Central memory CD8-positive, alpha-beta T cell (primary cell): ENCODE measurements around the gene COX14.

Experiments
- ATAC-seq: fragments of 150-1000 bp; cut with Tn5 transposase; replicated peaks from 2 replicates; pipeline ENCODE4 v1.10.0; 2022; ENCODE audit warnings: mild to moderate bottlenecking, moderate FRiP score, moderate number of reproducible peaks; ENCODE audit not compliant: poor library complexity, severe bottlenecking; ENCODE audit errors: extremely low read depth
- DNase-seq, 2 donors: peaks; one replicate each; pipeline ENCODE4 v3.0.0; 2021; ENCODE audit warnings: low spot score in 2 of 2
- H3K27ac Mint-ChIP-seq: one replicate; pipeline ENCODE4 v1.8.0; 2022; ENCODE audit warnings: low read depth, mild to moderate bottlenecking, moderate library complexity, mixed read lengths
- H3K27me3 Mint-ChIP-seq: one replicate; pipeline ENCODE4 v1.8.0; 2022; ENCODE audit warnings: mixed read lengths
- H3K36me3 Mint-ChIP-seq: one replicate; pipeline ENCODE4 v1.8.0; 2022; ENCODE audit warnings: mild to moderate bottlenecking, moderate library complexity, mixed read lengths; ENCODE audit not compliant: insufficient read depth
- H3K4me1 Mint-ChIP-seq: one replicate; pipeline ENCODE4 v1.8.0; 2022; ENCODE audit warnings: mixed read lengths
- H3K4me3 Mint-ChIP-seq: one replicate; pipeline ENCODE4 v1.8.0; 2022; ENCODE audit warnings: mild to moderate bottlenecking, moderate library complexity, mixed read lengths
- H3K9me3 Mint-ChIP-seq: one replicate; pipeline ENCODE4 v1.8.0; 2022; ENCODE audit warnings: mixed read lengths

COX14 gene

GRCh38 chr12:50088577-50089335 lies 23.3 kb upstream of the COX14 start:
- Mint-ChIP-seq H3K27ac (peak overlapping the region; percentile 11), H3K36me3 (peaks cover 54% of the 10 kb centered on the region), H3K9me3 (no peaks in the 10 kb centered on the region), H3K4me1 (peaks cover 31% of the 10 kb centered on the region), H3K27me3 (no peaks in the 10 kb centered on the region), H3K4me3 (no peak overlapping the region)
- ATAC-seq = no peak
- DNase-seq = peak; percentile 35 to 37

DNA sequence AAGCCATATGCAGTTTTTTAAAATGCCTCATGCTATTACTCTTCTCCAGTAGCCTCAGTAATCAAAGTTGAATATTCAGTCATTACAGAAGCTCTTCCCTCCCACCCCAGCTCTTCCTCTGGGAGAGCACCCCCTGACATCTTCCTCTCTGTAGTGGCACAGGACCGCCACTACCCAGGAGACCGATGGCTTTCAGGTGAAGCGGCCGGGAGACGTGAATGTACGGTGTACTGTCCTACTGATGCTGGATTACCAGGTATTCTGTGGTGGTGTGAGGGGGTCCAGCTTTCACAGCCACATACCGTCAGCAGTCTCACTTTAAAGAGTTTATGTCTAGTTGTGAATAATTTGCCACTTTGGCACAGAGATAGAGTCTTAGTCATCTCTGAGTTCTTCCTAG lies 22.3 kb upstream of the COX14 start:
- peaks cover 62% of the 10 kb centered on the region for H3K36me3 Mint-ChIP-seq

GRCh38 chr12:50090391-50090790 lies 21.6 kb upstream of the COX14 start:
- H3K27me3 Mint-ChIP-seq = no peaks in the 10 kb centered on the region
- no peak overlapping the region for H3K27ac Mint-ChIP-seq
- peaks cover 29% of the 10 kb centered on the region for H3K4me1 Mint-ChIP-seq
- DNase-seq (no peak), ATAC-seq (no peak)
- H3K36me3 Mint-ChIP-seq = peaks cover 65% of the 10 kb centered on the region
- H3K9me3 Mint-ChIP-seq = no peaks in the 10 kb centered on the region
- no peak overlapping the region for H3K4me3 Mint-ChIP-seq

More for the DNA sequence above, 22.3 kb upstream of the COX14 start:
- Mint-ChIP-seq H3K9me3 (no peaks in the 10 kb centered on the region), H3K27me3 (no peaks in the 10 kb centered on the region), H3K27ac (no peak overlapping the region), H3K4me1 (peaks cover 30% of the 10 kb centered on the region), H3K4me3 (no peak overlapping the region)
- DNase-seq (no peak), ATAC-seq (no peak)

- no peak for DNase-seq
- Mint-ChIP-seq H3K4me1 (no peaks in the 10 kb centered on the region), H3K9me3 (no peaks in the 10 kb centered on the region), H3K36me3 (peaks cover 67% of the 10 kb centered on the region), H3K27me3 (no peaks in the 10 kb centered on the region), H3K27ac (no peak overlapping the region), H3K4me3 (no peak overlapping the region)
- ATAC-seq = no peak
Measured at GRCh38 chr12:50097952-50098351, 14.1 kb upstream of the COX14 start.

DNA sequence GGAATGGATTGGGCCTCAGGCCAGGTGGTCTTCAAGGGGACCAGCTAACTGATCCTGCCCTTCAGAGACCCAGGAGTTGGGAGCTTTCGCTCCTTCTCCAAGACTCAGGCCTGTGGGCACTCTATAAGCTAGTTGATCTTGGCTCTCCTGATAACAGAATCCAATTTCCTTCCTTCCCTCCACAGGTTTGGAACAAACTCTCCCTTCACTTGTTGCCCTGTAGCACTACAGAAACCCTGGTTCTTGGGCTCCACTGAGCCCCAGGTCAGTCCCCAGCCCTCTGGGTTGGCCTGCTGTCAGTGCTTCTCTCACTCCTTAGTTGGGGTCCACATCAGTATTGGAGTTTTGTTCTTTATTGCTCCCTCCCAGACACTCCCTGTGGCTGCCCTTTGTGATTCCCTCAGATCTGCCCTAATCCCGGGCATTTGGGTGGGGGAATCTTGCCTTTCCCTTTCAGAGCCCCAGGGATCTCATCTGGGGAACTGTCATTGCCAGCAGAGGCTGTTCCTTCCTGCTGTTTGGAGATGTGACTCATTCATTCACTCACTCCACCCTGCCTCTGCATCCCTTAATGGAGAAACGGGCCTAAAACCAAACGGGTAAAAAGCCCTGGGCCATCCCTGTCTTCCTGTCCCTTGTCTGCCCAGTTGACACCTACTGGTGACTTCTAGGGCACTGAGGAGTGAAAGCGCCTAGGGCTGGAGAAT lies 12.6 kb upstream of the COX14 start:
- ATAC-seq (no peak), DNase-seq (no peak)
- no peaks in the 10 kb centered on the region for H3K9me3 Mint-ChIP-seq
- peak overlapping the region; percentile 54 for H3K27ac Mint-ChIP-seq
- H3K27me3 Mint-ChIP-seq = no peaks in the 10 kb centered on the region
- H3K4me3 Mint-ChIP-seq = no peak overlapping the region
- H3K36me3 Mint-ChIP-seq = peaks cover 55% of the 10 kb centered on the region
- no peaks in the 10 kb centered on the region for H3K4me1 Mint-ChIP-seq

GRCh38 chr12:50100561-50100960 lies 11.5 kb upstream of the COX14 start:
- ATAC-seq = no peak
- Mint-ChIP-seq H3K9me3 (no peaks in the 10 kb centered on the region), H3K27ac (peak overlapping the region; percentile 33), H3K4me1 (no peaks in the 10 kb centered on the region), H3K27me3 (no peaks in the 10 kb centered on the region), H3K36me3 (peaks cover 47% of the 10 kb centered on the region), H3K4me3 (no peak overlapping the region)
- no peak for DNase-seq

GRCh38 chr12:50101663-50102062 lies 10.4 kb upstream of the COX14 start:
- no peak overlapping the region for H3K4me3 Mint-ChIP-seq
- DNase-seq (no peak), ATAC-seq (no peak)
- no peak overlapping the region for H3K27ac Mint-ChIP-seq
- no peaks in the 10 kb centered on the region for H3K27me3 Mint-ChIP-seq
- H3K36me3 Mint-ChIP-seq = peaks cover 36% of the 10 kb centered on the region
- no peaks in the 10 kb centered on the region for H3K9me3 Mint-ChIP-seq
- H3K4me1 Mint-ChIP-seq = no peaks in the 10 kb centered on the region

DNA sequence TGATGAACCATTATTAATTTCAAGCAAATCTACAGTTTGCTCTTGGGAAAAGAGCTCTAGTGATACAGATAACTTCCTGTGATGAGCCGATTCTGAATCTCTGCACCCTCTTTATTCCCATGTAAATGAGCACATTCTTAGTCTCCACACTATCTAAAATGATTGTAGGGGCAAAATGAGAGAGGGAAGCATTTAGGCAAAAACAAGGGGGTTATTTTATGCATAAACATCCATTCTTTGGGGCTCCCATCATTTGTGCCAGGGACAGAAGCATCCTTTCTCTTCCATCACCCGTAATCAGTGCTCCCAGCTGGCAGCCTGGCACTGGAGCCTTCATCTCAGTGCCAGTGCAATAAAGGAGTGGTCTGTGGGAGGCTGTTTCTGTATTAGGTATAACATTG lies 9.9 kb upstream of the COX14 start:
- Mint-ChIP-seq H3K27me3 (no peaks in the 10 kb centered on the region), H3K4me3 (no peak overlapping the region), H3K27ac (no peak overlapping the region), H3K36me3 (peaks cover 32% of the 10 kb centered on the region), H3K4me1 (no peaks in the 10 kb centered on the region), H3K9me3 (no peaks in the 10 kb centered on the region)
- ATAC-seq (no peak), DNase-seq (no peak)

- no peak for ATAC-seq
- Mint-ChIP-seq H3K36me3 (peaks cover 25% of the 10 kb centered on the region), H3K27me3 (no peaks in the 10 kb centered on the region), H3K27ac (peak overlapping the region; percentile 49), H3K4me3 (no peak overlapping the region), H3K4me1 (no peaks in the 10 kb centered on the region), H3K9me3 (no peaks in the 10 kb centered on the region)
- no peak for DNase-seq
Measured at GRCh38 chr12:50102646-50103309, 9.3 kb upstream of the COX14 start.

- H3K36me3 Mint-ChIP-seq = peaks cover 24% of the 10 kb centered on the region
- no peaks in the 10 kb centered on the region for H3K27me3 Mint-ChIP-seq
- ATAC-seq (no peak), DNase-seq (no peak)
- peak overlapping the region; percentile 49 for H3K27ac Mint-ChIP-seq
- no peak overlapping the region for H3K4me3 Mint-ChIP-seq
- H3K4me1 Mint-ChIP-seq = no peaks in the 10 kb centered on the region
- no peaks in the 10 kb centered on the region for H3K9me3 Mint-ChIP-seq
Measured at GRCh38 chr12:50103351-50103750, 8.7 kb upstream of the COX14 start.

- ATAC-seq (no peak), DNase-seq (no peak)
- Mint-ChIP-seq H3K9me3 (no peaks in the 10 kb centered on the region), H3K4me3 (no peak within 1 kb of the TSS), H3K27ac (peak within 1 kb of the TSS; percentile 49), H3K27me3 (no peaks in the 10 kb centered on the region), H3K4me1 (no peaks in the 10 kb centered on the region), H3K36me3 (peaks cover 21% of the 10 kb centered on the region)
Measured at GRCh38 chr12:50103767-50104321, 8.2 kb upstream of the COX14 start, which contains the start of gene GPD1. GPD1 (plus strand) TSS chr12:50104008; CDS start chr12:50104051, 43 bp downstream.

- no peaks in the 10 kb centered on the region for H3K4me1 Mint-ChIP-seq
- peaks cover 14% of the 10 kb centered on the region for H3K36me3 Mint-ChIP-seq
- no peaks in the 10 kb centered on the region for H3K9me3 Mint-ChIP-seq
- no peak for DNase-seq
- no peaks in the 10 kb centered on the region for H3K27me3 Mint-ChIP-seq
- peak overlapping the region; percentile 58 for H3K27ac Mint-ChIP-seq
- ATAC-seq = no peak
- H3K4me3 Mint-ChIP-seq = no peak overlapping the region
Measured at GRCh38 chr12:50104417-50105366, 7.3 kb upstream of the COX14 start.
